ENCODE data around the gene SRC. TPM values are rescaled to one million over a fixed set of nuclear protein-coding genes. Genes with fewer than 3 reads are reported as not detected.

SRC gene
- total RNA-seq, 1 donor from 2014 or later = 4.2 TPM

DNA sequence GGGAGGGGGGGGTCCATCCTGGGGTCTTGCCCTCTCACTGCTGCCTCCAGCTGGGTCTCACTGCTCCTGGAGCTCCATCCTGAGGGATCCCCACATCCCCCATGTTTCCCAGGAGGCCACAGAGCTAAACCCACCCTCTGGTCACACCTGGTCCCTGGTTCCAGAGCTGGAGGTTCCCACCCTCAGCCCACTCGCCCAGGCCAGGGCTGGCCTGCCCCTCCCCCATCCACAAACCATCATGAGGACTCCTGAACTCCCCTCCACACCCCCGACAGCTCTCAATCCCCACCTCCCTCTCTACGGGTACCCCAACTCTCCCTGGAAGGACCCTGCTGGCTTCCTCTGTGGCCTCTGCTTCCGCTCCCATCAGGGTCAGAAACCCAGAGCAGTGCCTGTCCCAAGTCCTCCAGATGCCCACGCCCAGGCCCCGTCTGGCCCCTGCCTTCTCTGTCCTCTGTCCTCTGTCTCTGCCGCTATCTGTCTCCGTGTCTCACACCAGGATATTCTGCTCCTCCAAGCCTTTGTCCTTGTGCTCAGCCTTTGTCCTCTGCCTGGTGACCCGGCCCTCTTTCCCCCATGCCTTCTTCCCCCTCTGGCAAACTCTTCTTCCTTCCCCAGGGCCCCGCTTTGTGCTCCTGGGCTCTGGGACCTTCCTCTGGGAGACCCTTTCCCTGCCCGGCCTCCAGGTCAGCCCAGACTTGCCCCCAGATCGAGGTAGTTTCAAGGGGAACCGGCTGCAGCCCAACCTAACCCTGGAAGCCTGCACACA is 74.0 kb downstream of the SRC start:
- H3K4me1 ChIP-seq = no peaks in the 10 kb centered on the region
- H3K27ac ChIP-seq (replicated peaks) = no peak overlapping the region
- no peak for DNase-seq
- H3K4me3 ChIP-seq = no peak overlapping the region
- H3K9me3 ChIP-seq (replicated peaks) = no peaks in the 10 kb centered on the region
- H3K36me3 ChIP-seq = no peaks in the 10 kb centered on the region
- intact Hi-C loops (cut with micrococcal nuclease) = no loop called here
- peaks cover 98% of the 10 kb centered on the region for H3K27me3 ChIP-seq (ENCODE audit: low read depth)
- TF ChIP-seq, protein P1, sequence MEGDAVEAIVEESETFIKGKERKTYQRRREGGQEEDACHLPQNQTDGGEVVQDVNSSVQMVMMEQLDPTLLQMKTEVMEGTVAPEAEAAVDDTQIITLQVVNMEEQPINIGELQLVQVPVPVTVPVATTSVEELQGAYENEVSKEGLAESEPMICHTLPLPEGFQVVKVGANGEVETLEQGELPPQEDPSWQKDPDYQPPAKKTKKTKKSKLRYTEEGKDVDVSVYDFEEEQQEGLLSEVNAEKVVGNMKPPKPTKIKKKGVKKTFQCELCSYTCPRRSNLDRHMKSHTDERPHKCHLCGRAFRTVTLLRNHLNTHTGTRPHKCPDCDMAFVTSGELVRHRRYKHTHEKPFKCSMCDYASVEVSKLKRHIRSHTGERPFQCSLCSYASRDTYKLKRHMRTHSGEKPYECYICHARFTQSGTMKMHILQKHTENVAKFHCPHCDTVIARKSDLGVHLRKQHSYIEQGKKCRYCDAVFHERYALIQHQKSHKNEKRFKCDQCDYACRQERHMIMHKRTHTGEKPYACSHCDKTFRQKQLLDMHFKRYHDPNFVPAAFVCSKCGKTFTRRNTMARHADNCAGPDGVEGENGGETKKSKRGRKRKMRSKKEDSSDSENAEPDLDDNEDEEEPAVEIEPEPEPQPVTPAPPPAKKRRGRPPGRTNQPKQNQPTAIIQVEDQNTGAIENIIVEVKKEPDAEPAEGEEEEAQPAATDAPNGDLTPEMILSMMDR (IDR thresholded peaks at IDR 0.05; ENCODE audit: borderline replicate concordance) = no peak

DNA sequence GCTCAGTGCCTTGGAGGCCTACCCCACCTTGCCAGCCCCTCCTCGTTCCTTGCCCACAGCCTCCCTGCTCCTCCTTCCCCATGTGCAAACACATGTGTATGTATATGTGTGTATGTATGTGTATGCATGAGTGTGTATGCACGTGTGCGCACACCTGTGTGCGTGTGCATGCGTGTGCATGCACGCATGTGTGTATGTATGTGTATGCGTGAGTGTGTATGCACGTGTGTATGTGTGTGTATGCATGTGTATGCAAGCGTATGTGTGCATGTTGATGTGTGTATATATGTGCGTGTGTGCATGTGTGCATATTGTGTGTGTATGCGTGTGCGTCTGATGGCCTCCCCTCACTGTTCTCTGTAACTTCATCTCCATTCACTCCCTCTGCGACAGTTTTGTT is 74.7 kb downstream of the SRC start:
- Histone ChIP-seq H3K9me3 (replicated peaks) (no peaks in the 10 kb centered on the region), H3K27me3 (ENCODE audit: low read depth) (peaks cover 98% of the 10 kb centered on the region), H3K27ac (replicated peaks) (no peak overlapping the region), H3K4me3 (no peak overlapping the region), H3K4me1 (no peaks in the 10 kb centered on the region), H3K36me3 (no peaks in the 10 kb centered on the region)
- intact Hi-C loops (cut with micrococcal nuclease) = no loop called here
- TF ChIP-seq, protein P1 (IDR thresholded peaks at IDR 0.05; ENCODE audit: borderline replicate concordance) = no peak
- no peak for DNase-seq

DNA sequence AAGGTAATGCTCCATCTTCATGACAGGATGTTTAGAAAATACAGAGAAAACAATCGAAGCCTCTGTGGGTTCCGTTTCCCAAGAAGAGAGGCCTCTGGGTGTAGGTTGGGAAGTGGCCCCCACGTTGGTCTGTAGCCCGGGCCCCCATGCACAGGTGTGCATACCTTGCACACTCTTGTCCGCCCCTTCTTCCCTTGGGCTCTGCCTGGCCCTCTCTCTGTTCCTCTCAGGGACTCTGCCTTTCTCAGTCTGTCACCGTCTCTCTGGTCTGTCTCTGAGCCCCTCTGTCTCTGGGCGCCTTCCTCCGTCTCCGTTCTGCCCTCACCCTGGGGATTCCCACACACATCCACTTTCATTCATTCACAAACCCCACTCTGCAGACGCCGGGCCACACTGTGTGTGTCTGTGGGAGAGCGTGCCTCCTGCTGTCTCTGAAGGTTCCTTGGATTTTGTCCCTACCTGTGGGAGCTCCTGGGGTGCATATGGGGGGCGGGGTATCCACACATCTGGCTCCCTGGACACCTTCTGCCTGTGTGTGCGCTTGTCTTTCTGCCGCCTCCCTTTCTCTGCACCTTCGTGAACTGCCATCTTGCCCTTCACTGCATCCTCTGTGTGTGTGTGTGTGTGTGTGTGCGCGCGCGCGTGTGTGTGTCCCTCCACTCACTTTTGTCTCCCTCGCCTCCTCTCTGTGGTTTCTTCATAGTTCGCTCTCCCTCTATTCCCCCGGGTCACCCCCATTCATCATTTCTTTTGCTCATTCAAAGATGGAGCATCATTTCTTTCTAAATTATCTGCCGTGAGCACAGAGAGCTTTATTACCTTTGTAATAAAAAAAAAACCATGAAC is 75.3 kb downstream of the SRC start:
- no peaks in the 10 kb centered on the region for H3K4me1 ChIP-seq
- H3K9me3 ChIP-seq (replicated peaks) = no peaks in the 10 kb centered on the region
- intact Hi-C loops (cut with micrococcal nuclease) = no loop called here
- no peaks in the 10 kb centered on the region for H3K36me3 ChIP-seq
- no peak for DNase-seq
- no peak overlapping the region for H3K27ac ChIP-seq (replicated peaks)
- H3K27me3 ChIP-seq (ENCODE audit: low read depth) = peaks cover 98% of the 10 kb centered on the region
- TF ChIP-seq, protein P1 (IDR thresholded peaks at IDR 0.05; ENCODE audit: borderline replicate concordance) = no peak
- H3K4me3 ChIP-seq = no peak overlapping the region

DNA sequence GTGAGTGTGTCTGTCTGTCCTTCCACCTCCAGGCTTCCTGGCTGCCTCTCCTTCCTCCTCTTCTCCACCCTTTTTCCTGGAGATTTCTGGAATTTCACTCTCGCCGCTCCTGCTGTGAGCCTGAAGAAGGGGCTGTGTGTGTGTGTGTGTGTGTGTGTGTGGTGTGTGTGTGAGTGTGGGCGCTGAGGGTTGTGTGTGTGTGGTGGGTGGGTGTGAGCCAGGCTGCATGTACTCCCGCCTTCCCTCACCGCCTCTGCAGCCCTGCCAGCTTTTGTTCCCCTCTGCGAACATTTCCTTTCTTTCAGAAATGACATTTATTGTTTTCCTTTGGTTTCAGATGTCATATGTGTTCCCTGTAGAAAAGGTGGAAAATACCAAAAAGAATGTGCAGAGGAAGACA is 76.0 kb downstream of the SRC start:
- Histone ChIP-seq H3K36me3 (no peaks in the 10 kb centered on the region), H3K4me3 (no peak overlapping the region), H3K27me3 (ENCODE audit: low read depth) (peaks cover 98% of the 10 kb centered on the region), H3K4me1 (no peaks in the 10 kb centered on the region), H3K9me3 (replicated peaks) (no peaks in the 10 kb centered on the region), H3K27ac (replicated peaks) (no peak overlapping the region)
- TF ChIP-seq, protein P1 (IDR thresholded peaks at IDR 0.05; ENCODE audit: borderline replicate concordance) = no peak
- DNase-seq = no peak
- intact Hi-C loops (cut with micrococcal nuclease) = no loop called here

DNA sequence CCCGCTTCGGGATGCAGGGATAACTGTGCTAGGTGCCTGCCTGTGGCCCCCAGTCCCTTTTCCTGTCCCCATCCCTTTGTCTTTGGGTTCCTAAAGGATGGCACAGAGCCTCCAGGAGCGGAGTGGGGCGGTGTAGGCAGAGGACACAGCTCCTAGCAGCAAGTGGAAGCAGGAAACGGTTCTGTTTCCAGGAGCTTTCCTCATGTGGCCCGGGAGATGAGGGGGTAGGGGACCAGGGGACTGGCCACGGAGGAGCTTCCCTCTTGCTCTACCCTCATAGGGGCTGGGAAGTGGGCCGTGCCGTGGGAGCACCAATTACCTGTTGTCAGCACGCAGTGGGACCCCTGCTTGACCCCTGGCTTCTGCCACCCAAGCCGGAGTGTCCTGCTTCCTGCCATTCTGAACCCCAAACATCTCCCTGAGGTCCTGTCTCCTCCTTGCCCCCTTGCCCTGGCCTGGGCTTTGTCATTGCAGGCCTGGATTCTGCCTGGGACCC is 76.9 kb downstream of the SRC start:
- no peak for DNase-seq
- H3K27ac ChIP-seq (replicated peaks) = no peak overlapping the region
- peaks cover 96% of the 10 kb centered on the region for H3K27me3 ChIP-seq (ENCODE audit: low read depth)
- intact Hi-C loops (cut with micrococcal nuclease) = no loop called here
- H3K4me3 ChIP-seq = no peak overlapping the region
- no peaks in the 10 kb centered on the region for H3K9me3 ChIP-seq (replicated peaks)
- no peaks in the 10 kb centered on the region for H3K36me3 ChIP-seq
- TF ChIP-seq, protein P1 (IDR thresholded peaks at IDR 0.05; ENCODE audit: borderline replicate concordance) = no peak
- no peaks in the 10 kb centered on the region for H3K4me1 ChIP-seq

Data from left ventricle myocardium inferior (tissue), 1 donor.